GM18951 (cell line): ENCODE data around the gene TLL1.

Experiments used
- POLR2A ChIP-seq: IDR thresholded peaks from 4 replicates; pipeline ENCODE4 v1.6.1; 2011; ENCODE audit warnings: mild to moderate bottlenecking; ENCODE audit not compliant: insufficient read length, insufficient read depth; ENCODE audit errors: extremely low read depth
- in situ Hi-C: fragments of 300-500 bp; cut with MboI; formaldehyde crosslinking; loops from one replicate; pipeline ENCODE4 v1.12.0; 2022; ENCODE audit warnings: low sequenced_read_pairs, mixed read lengths, inconsistent platforms; ENCODE audit not compliant: unreplicated experiment

Gene TLL1

DNA sequence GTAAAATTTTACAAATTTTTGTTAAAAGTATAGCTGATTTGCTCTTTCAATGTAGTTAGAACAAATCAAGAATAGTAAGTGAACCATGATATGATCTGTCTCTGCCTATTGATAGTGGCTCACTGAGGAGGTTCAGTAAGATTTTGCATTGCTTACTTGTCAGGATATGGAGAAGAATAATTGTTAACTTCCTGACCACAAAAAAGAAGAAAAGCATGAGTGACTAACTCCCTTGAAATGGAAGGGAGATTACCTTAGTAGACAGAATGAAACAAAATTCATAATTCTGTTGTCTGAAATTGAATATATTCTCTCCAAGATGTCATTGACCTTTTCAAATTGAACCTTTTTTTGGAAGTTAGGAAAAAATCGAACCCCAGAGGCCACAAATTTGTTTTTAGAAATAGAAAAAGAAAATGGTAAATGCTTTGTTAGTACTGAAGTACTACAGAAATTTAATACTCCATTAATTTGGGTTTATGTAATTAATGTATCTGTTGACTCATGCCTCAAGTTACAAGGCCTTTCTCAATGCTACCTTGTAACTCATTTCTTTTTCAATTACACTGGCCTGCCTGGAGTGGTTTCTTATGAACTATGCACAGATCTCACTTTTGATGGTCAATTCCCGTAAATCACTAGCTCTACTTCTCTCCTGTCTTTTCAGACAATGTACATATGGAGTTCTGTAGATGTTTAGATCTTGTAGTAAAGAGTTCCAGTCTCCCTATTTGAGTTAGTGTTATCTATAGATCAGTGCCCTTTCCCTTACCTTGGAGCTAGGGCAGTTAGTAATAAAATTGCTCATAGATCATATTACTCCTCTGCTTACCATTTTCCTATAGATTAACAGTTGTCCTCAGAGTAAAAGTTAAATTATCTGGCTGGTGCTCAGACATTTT, 139.3 kb downstream of the TLL1 start:
- in situ Hi-C loops = no loop called here
- no peak for TF ChIP-seq POLR2A

- in situ Hi-C loops = no loop called here
- TF ChIP-seq POLR2A = no peak
These were observed 141.4 kb downstream of the TLL1 start for GRCh38 chr4:166014411-166014810.

DNA sequence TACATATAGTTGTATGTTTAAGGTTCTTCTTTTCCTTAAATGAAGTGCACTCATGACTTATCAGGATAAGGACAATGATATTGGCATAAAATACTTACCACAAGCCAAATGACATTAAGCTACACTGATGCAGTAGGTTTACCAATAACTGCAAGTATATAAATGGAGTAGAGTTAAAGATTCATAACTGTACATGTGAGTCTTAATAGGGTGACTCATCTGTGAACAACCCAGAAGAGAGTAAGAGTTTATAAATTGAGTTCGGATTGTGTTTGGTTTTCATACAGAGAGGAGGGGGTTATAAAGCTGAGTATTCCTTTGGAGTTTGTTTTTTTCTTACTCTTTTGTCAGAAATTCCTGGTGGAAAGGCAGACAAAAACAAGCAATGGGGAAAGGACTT, 144.8 kb downstream of the TLL1 start:
- TF ChIP-seq POLR2A = no peak
- in situ Hi-C loops = no loop called here

DNA sequence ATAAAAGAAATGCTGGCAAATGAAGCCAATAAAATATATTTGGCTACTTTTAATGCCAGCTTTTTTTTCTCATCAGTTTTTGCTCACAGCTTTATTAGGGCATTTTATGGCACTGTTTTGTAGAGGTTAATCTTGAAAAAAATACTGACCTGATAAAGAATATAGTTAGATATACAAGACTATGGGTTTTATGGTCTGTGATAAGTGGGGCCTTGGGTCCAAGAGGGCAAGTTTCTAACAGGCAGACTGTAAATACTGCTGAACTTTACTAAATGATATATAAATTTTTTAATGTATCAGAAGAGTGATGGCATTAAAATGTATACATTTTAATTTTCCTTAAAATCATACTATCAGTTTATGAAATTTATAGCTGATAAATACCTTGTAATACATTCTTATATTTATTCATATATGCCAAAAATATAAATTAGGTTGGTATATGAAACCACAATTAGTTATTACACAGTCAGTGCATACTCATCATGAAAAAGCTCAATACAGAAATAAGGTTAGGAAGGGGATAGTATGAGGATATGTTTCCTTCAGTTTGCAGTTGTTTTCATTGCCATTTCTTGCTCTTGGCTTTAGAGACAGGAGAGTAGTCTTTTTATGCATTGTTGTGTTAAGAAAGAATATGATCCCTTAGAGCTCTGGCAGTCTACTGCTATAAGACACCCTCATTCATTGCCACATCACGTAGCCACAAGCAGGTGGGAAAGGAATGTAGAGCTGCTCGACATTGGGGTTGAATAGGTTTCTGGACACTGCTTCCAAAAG, 146.6 kb downstream of the TLL1 start:
- TF ChIP-seq POLR2A = no peak
- in situ Hi-C loops = no loop called here

GRCh38 chr4:166021617-166022016, 148.6 kb downstream of the TLL1 start:
- TF ChIP-seq POLR2A = no peak
- in situ Hi-C loops = no loop called here

DNA sequence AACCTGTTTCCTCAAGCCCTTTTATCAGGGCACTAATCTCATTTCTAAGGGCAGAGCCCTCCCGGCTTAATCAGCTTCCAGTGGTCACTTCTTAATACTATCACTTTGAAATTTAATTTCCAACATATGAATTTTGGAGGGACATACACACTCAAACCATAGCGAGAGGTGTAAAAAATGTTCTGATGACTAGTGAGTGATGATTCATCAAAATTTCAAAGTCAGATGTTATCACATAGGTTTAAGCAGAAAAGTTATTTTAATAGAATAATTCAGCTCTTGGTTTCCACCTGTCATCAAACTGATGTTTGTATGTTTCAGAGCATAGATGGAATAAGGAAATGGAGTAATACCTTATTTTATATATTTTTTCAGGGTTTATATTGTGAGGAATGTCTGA, 161.9 kb downstream of the TLL1 start:
- in situ Hi-C loops = no loop called here
- TF ChIP-seq POLR2A = no peak

GRCh38 chr4:166039822-166040221, 166.8 kb downstream of the TLL1 start:
- in situ Hi-C loops = no loop called here
- no peak for TF ChIP-seq POLR2A

- in situ Hi-C loops = no loop called here
- no peak for TF ChIP-seq POLR2A
These were observed 169.5 kb downstream of the TLL1 start for GRCh38 chr4:166042510-166043055.

GRCh38 chr4:166043801-166044200, 170.8 kb downstream of the TLL1 start:
- no peak for TF ChIP-seq POLR2A
- in situ Hi-C loops = no loop called here

DNA sequence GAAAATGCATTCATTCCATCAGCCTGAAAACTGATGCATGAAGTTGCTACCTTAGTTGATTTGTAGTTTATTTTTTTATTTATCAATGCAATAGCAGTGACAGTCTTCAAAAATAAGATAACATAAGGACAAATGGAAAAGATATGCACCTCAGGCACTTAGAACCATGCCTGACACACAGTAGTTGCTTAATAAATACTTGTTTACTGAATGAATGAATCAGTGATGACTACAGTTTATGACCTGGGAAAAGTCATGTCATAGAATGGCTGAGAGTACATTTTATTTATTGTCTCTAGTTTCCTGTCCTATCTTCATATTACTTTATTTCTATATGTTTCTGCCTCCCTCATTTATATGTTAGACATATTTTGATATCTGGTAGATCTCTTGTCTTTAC, 171.8 kb downstream of the TLL1 start:
- TF ChIP-seq POLR2A = no peak
- in situ Hi-C loops = no loop called here

DNA sequence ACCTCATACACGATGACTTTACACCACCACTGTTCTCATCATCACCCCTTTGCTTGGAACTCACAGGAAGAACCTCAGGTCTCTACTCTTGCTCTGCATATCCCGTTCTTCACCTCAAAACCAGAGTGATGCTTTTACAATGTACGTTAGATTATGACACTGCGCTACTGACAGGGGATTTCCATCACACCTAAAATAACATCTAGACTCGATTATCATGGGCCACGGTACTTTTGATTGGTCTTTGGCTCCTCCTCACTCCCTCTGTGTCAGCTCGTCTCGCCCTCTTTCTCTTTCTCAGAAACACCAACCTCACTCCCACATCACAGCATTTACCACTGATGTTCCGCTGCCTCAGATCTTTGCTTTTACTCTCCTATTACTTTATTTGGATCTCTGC, 172.4 kb downstream of the TLL1 start:
- no peak for TF ChIP-seq POLR2A
- in situ Hi-C loops = no loop called here

- no peak for TF ChIP-seq POLR2A
- in situ Hi-C loops = no loop called here
These were observed 176.0 kb downstream of the TLL1 start for GRCh38 chr4:166049036-166049435.

- in situ Hi-C loops = no loop called here
- TF ChIP-seq POLR2A = no peak
These were observed 191.7 kb downstream of the TLL1 start for GRCh38 chr4:166064721-166065120.
